K562 (cell line): ENCODE results near the gene MAPK13. TPM values are rescaled to one million over a fixed set of nuclear protein-coding genes. Genes with fewer than 3 reads are reported as not detected.

Source experiments
- ATF7 ChIP-seq: fragments of 450-650 bp; IDR thresholded peaks from 2 replicates; pipeline ENCODE4 v1.7.1; 2014; ENCODE audit warnings: mild to moderate bottlenecking, moderate library complexity
- BRF2 ChIP-seq: IDR thresholded peaks from 3 replicates; pipeline ENCODE4 v1.6.1; 2011; ENCODE audit warnings: borderline replicate concordance, mild to moderate bottlenecking; ENCODE audit not compliant: insufficient read length, insufficient read depth
- CEBPB ChIP-seq: fragments of 450-650 bp; IDR thresholded peaks from 2 replicates; pipeline ENCODE4 v1.6.1; 2016; ENCODE audit warnings: missing genetic modification characterization, missing compliant biosample characterization
- CREB3 ChIP-seq: fragments of 450-650 bp; conservative IDR thresholded peaks from 2 replicates; pipeline ENCODE4 v1.6.1; 2016; ENCODE audit warnings: missing genetic modification characterization, low read depth, mild to moderate bottlenecking, missing compliant biosample characterization, moderate library complexity
- CTCF ChIP-seq, 3 experiments: IDR thresholded peaks in 2 of 3; conservative IDR thresholded peaks in 1 of 3; 2 replicates each; pipeline ENCODE4 v1.5.1; 2011 to 2012; ENCODE audit warnings: low read length in 3 of 3, mild to moderate bottlenecking in 3 of 3, control low read depth in 2 of 3, improper control_type of control experiment in 1 of 3, inconsistent platforms in 1 of 3, low read depth in 1 of 3, mixed read lengths in 1 of 3, moderate library complexity in 1 of 3; ENCODE audit not compliant: insufficient read depth in 2 of 3
- CUX1 ChIP-seq: fragments of 200-800 bp; sonication (Bioruptor generic); IDR thresholded peaks from 2 replicates; pipeline ENCODE4 v1.6.1; 2016; ENCODE audit warnings: missing genetic modification characterization, missing compliant biosample characterization
- GATAD2A ChIP-seq: fragments of 450-650 bp; IDR thresholded peaks from 2 replicates; pipeline ENCODE4 v1.6.1; 2017
- HMBOX1 ChIP-seq: sonication (generic); IDR thresholded peaks from 2 replicates; pipeline ENCODE4 v1.6.1; 2016
- NCOA6 ChIP-seq: fragments of 450-650 bp; IDR thresholded peaks from 2 replicates; pipeline ENCODE4 v1.6.1; 2017; ENCODE audit warnings: mild to moderate bottlenecking
- PTTG1 ChIP-seq: fragments of 450-650 bp; IDR thresholded peaks from 2 replicates; pipeline ENCODE4 v1.6.1; 2016; ENCODE audit warnings: low read depth, mild to moderate bottlenecking, missing genetic modification characterization, missing compliant biosample characterization
- U2AF1 ChIP-seq: fragments of 200-400 bp; formaldehyde crosslinking; optimal IDR thresholded peaks from 2 replicates; pipeline ENCODE3; 2017; ENCODE audit warnings: mild to moderate bottlenecking, low read depth, low read length, moderate library complexity
- ZNF184 ChIP-seq: sonication (generic); formaldehyde crosslinking; IDR thresholded peaks from 2 replicates; pipeline ENCODE4 v1.5.0; 2020; ENCODE audit warnings: missing genetic modification reagents
- ZNF274 ChIP-seq: IDR thresholded peaks from 2 replicates; pipeline ENCODE4 v1.6.1; 2011; ENCODE audit warnings: low read depth, mild to moderate bottlenecking, low read length, moderate library complexity, borderline replicate concordance
- ZNF395 ChIP-seq: fragments of 200-800 bp; sonication (Bioruptor generic); IDR thresholded peaks from 2 replicates; pipeline ENCODE4 v1.6.1; 2017; ENCODE audit warnings: missing genetic modification characterization, missing compliant biosample characterization
- ZNF785 ChIP-seq: fragments of 250-450 bp; sonication (Bioruptor Pico); IDR thresholded peaks from 2 replicates; pipeline ENCODE4 v1.4.0; 2020; ENCODE audit warnings: mild to moderate bottlenecking
- polyA plus RNA-seq, 8 experiments: library from polyadenylated mRNA; depleted of rRNA in 4 of 8; stranded (reverse) in 5 of 8; unstranded in 3 of 8; fragments of >200 nt; fragmentation: Nextera tagmentation in 2 of 8; fragmentation: Illumina TruSeq in 1 of 8; extraction: Ambion mirVana in 2 of 8; extraction: Trizol in 1 of 8; gene quantifications; 2 replicates each; pipeline versions ENCODE4 v1.2.1 to v1.2.3, GENCODE V29; 2011 to 2014; ENCODE audit warnings: inconsistent platforms in 1 of 8, missing spikeins in 1 of 8
- total RNA-seq, 7 experiments: library from RNA; depleted of rRNA in 6 of 7; stranded (reverse); fragments of >200 nt in 6 of 7; fragmentation: Illumina TruSeq in 2 of 7; extraction: Trizol in 2 of 7; gene quantifications; 2 replicates each; pipeline versions ENCODE4 v1.2.1 to v1.2.3, GENCODE V29; 2011 to 2021; ENCODE audit warnings: low replicate concordance in 1 of 7

Gene MAPK13
- total and polyA plus RNA-seq, 9 of the 15 experiments (the other 6 are each of a cell fraction or from before 2014, with no cell fraction given): 0.03 to 2.3 (median 0.48) TPM; not detected in 1

GRCh38 chr6:36098920-36099647 lies 31.2 kb upstream of the MAPK13 start (continued):
- TF ChIP-seq CUX1 (0 out of 2 replicates have a peak, but pooled peaks have one; percentile 18), ZNF785 (CRISPR knock-in tag) (no peak), CEBPB (tag) (no peak), U2AF1 (no peak), CREB3 (no peak), BRF2 (no peak), ATF7 (0 out of 2 replicates have a peak, but pooled peaks have one; percentile 7), GATAD2A (no peak), ZNF395 (CRISPR knock-in tag) (no peak; the same call in 1 of the 2 replicates), CTCF (IDR thresholded peaks at IDR 0.05 in 2 of 3, conservative IDR thresholded peaks at IDR 0.05 in 1 of 3; ENCODE audit: insufficient read depth in 2 of 3, low read depth in 1 of 3, low read length in 3 of 3) (peak; percentile 24 to 41 (median 31); a peak in 3 of 6 replicates), NCOA6 (no peak), HMBOX1 (peak; percentile 98), ZNF274 (no peak), ZNF184 (CRISPR knock-in tag) (no peak), PTTG1 (tag) (no peak)
